GM18907 (cell line): Measurements from ENCODE around the gene ZNF408.
"Not testable (repeated sequence)": the region's sequence is repeated elsewhere in the genome, so short reads cannot be mapped to it uniquely, and the experiment has no call there.

Source experiments
- ATAC-seq: cut with Tn5 transposase; IDR thresholded peaks from one replicate; pipeline ENCODE4 v1.9.1; 2021; ENCODE audit warnings: mild to moderate bottlenecking, moderate library complexity; ENCODE audit not compliant: unreplicated experiment

Gene ZNF408

GRCh38 chr11:46696212-46696558 lies 4.6 kb upstream of the ZNF408 start:
- ATAC-seq, result no peak

- no peak for ATAC-seq
Observed at GRCh38 chr11:46697303-46697702, 3.5 kb upstream of the ZNF408 start.

GRCh38 chr11:46697723-46698122 lies 3.1 kb upstream of the ZNF408 start:
- ATAC-seq, result no peak

GRCh38 chr11:46698597-46698996 lies 2.2 kb upstream of the ZNF408 start:
- ATAC-seq, result no peak

- peak; percentile 6 for ATAC-seq
Observed at GRCh38 chr11:46701078-46701654, 335 bp downstream of the ZNF408 start.

- no peak for ATAC-seq
Observed at GRCh38 chr11:46705070-46705688, 4.3 kb downstream of the ZNF408 start.

- no peak for ATAC-seq
Observed at GRCh38 chr11:46706886-46707285, 6.1 kb downstream of the ZNF408 start.

GRCh38 chr11:46709351-46709750 lies 8.5 kb downstream of the ZNF408 start:
- not testable (repeated sequence) for ATAC-seq

GRCh38 chr11:46710821-46711269 lies 10.0 kb downstream of the ZNF408 start:
- no peak for ATAC-seq

- no peak for ATAC-seq
Observed at GRCh38 chr11:46711303-46711702, 10.5 kb downstream of the ZNF408 start.

- ATAC-seq, result no peak
Observed at GRCh38 chr11:46712874-46713576, 12.2 kb downstream of the ZNF408 start.

- not testable (repeated sequence) for ATAC-seq
Observed at GRCh38 chr11:46717825-46718154, 17.0 kb downstream of the ZNF408 start.

GRCh38 chr11:46718155-46719019 lies 17.6 kb downstream of the ZNF408 start:
- ATAC-seq, result no peak

GRCh38 chr11:46719048-46719542 lies 18.3 kb downstream of the ZNF408 start, which contains the start of gene F2:
F2 (plus strand) TSS chr11:46719213; CDS start chr11:46719236, 23 bp downstream.
- ATAC-seq, result no peak

- no peak for ATAC-seq
Observed at GRCh38 chr11:46719543-46720218, 18.9 kb downstream of the ZNF408 start.

- ATAC-seq, result no peak
Observed at GRCh38 chr11:46721286-46721685, 20.5 kb downstream of the ZNF408 start.

GRCh38 chr11:46722566-46723358 lies 21.9 kb downstream of the ZNF408 start:
- ATAC-seq, result no peak

- ATAC-seq, result no peak
Observed at GRCh38 chr11:46723359-46723680, 22.5 kb downstream of the ZNF408 start.

GRCh38 chr11:46724088-46724487 lies 23.3 kb downstream of the ZNF408 start:
- ATAC-seq, result no peak
